22Rv1 (cell line): Measurements from ENCODE around the gene RAPSN.

Experiments used
- H3K27ac ChIP-seq: fragments of 450-650 bp; 2 replicates; pipeline ENCODE4 v1.5.1; 2017
- CTCF ChIP-seq: fragments of 450-650 bp; IDR thresholded peaks from 2 replicates; pipeline ENCODE4 v1.5.1; 2017; ENCODE audit warnings: mild to moderate bottlenecking
- ZFX ChIP-seq: fragments of 450-650 bp; IDR thresholded peaks from 2 replicates; pipeline ENCODE4 v1.6.1; 2017; ENCODE audit warnings: antibody characterized with exemption, borderline replicate concordance

Gene RAPSN

GRCh38 chr11:47398551-47398950, 50.4 kb downstream of the RAPSN start:
- no peak for TF ChIP-seq CTCF

GRCh38 chr11:47398011-47398410, 50.9 kb downstream of the RAPSN start:
- no peak for TF ChIP-seq ZFX
- no peak for TF ChIP-seq CTCF
- H3K27ac ChIP-seq = no peak overlapping the region

More at GRCh38 chr11:47398551-47398950, 50.4 kb downstream of the RAPSN start:
- no peak overlapping the region for H3K27ac ChIP-seq

- no peak overlapping the region for H3K27ac ChIP-seq
- TF ChIP-seq ZFX (no peak), CTCF (no peak)
Measured at GRCh38 chr11:47396049-47396320, 53.0 kb downstream of the RAPSN start.

- TF ChIP-seq CTCF (no peak), ZFX (no peak)
- no peak overlapping the region for H3K27ac ChIP-seq
Measured at GRCh38 chr11:47395223-47396048, 53.5 kb downstream of the RAPSN start.

- TF ChIP-seq CTCF (no peak), ZFX (no peak)
- no peak overlapping the region for H3K27ac ChIP-seq
Measured at GRCh38 chr11:47394322-47395222, 54.4 kb downstream of the RAPSN start.

GRCh38 chr11:47394050-47394321, 55.0 kb downstream of the RAPSN start:
- TF ChIP-seq CTCF (no peak), ZFX (no peak)

DNA sequence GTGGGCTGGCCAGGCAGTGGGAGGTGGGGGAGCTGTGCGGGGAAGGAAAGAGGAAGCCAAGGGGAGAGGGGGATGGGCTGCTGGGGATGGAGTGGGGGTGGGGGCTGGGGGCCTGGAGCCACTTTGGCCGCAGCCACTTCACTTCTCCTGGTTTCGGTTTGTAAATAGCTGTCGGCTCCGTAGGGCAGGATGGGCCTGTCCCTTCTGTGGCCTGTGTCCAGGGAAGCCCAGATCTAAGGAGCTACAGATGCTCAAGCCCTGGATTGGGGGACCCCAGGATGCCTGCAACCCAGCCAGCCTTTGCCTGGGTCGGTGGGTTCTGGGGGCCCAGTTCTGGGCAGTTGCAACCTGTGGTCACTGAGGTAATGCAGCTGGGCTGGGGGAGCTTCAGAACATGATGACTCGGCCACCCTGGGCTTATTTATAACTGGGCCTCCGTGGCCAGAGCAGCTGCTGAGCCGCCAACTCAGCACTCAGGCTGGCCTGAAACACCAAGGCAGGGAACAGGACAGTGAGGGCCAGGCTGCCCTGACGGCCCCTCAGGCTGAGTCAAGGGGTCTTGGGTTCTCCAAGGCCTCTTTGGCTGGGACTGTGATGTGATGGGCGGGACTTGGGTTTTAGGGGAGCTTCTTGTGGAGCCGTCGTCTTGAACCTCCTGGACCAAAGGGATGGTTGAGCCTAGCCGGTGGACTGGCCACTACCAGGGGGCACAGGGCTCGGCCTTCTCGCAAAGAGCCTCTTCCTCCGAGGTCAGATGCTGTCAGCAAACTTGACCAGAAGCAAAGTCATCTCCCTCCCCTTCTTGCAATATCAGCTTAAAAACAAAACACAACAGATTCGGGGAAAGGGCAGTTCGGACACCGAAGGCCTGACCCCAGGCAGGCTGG, 55.5 kb downstream of the RAPSN start:
- TF ChIP-seq CTCF = no peak
- TF ChIP-seq ZFX = no peak
- no peak overlapping the region for H3K27ac ChIP-seq

More at GRCh38 chr11:47394050-47394321, 55.0 kb downstream of the RAPSN start:
- no peak overlapping the region for H3K27ac ChIP-seq
